Neuron (in vitro differentiated cells): ENCODE measurements around the gene PGRMC1.
"Not testable (repeated sequence)": the region's sequence is repeated elsewhere in the genome, so short reads cannot be mapped to it uniquely, and the experiment has no call there.

Source experiments
- H2AFZ ChIP-seq: one replicate; pipeline ENCODE4 v1.6.1; 2013; ENCODE audit warnings: low read depth, mild to moderate bottlenecking, inconsistent platforms, low read length, moderate library complexity
- H3K27me3 ChIP-seq: one replicate; pipeline ENCODE4 v1.6.1; 2013; ENCODE audit warnings: low read length; ENCODE audit not compliant: insufficient read depth
- H3K36me3 ChIP-seq: one replicate; pipeline ENCODE4 v1.6.1; 2013; ENCODE audit warnings: low read length; ENCODE audit not compliant: insufficient read depth
- H3K4me1 ChIP-seq: one replicate; pipeline ENCODE4 v1.6.1; 2013; ENCODE audit warnings: low read length; ENCODE audit not compliant: insufficient read depth
- H3K4me3 ChIP-seq: 2 replicates; pipeline ENCODE4 v1.5.1; 2013; ENCODE audit warnings: mild to moderate bottlenecking, low read length, moderate library complexity
- H3K9me3 ChIP-seq: one replicate; pipeline ENCODE4 v1.6.1; 2013; ENCODE audit warnings: low read length

PGRMC1 gene

GRCh38 chrX:119240356-119240755, 4.3 kb downstream of the PGRMC1 start:
- peaks cover 32% of the 10 kb centered on the region for H3K36me3 ChIP-seq
- H3K4me3 ChIP-seq = no peak overlapping the region
- peaks cover 15% of the 10 kb centered on the region for H3K4me1 ChIP-seq
- no peaks in the 10 kb centered on the region for H3K9me3 ChIP-seq
- no peak overlapping the region for H2AFZ ChIP-seq
- H3K27me3 ChIP-seq = no peaks in the 10 kb centered on the region

DNA sequence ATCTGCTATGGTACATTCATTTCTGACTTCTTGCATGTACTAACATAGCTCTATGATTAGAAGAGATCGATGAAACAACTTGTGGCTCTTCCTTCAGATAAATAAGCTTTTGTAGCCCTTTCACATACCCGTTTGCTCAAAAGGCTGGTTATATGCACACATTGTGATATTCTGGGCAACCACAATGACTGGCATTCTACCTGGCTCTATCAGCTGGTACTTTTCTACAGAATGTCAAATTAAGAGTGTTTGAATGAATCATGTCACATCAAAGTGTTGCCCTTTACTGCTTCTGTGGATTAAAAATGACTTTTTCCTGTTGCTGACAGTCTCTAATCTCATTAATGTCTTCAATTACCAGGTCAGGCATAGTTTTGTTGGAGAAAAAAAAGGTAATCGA, 11.6 kb downstream of the PGRMC1 start:
- Histone ChIP-seq H3K9me3 (no peaks in the 10 kb centered on the region), H3K4me3 (no peak overlapping the region), H3K4me1 (no peaks in the 10 kb centered on the region), H3K36me3 (peaks cover 18% of the 10 kb centered on the region), H3K27me3 (no peaks in the 10 kb centered on the region), H2AFZ (no peak overlapping the region)

- no peaks in the 10 kb centered on the region for H3K9me3 ChIP-seq
- H3K27me3 ChIP-seq = no peaks in the 10 kb centered on the region
- H3K4me1 ChIP-seq = no peaks in the 10 kb centered on the region
- H2AFZ ChIP-seq = no peak overlapping the region
- no peak overlapping the region for H3K4me3 ChIP-seq
- no peaks in the 10 kb centered on the region for H3K36me3 ChIP-seq
Observed at GRCh38 chrX:119249891-119250290, 13.8 kb downstream of the PGRMC1 start.

DNA sequence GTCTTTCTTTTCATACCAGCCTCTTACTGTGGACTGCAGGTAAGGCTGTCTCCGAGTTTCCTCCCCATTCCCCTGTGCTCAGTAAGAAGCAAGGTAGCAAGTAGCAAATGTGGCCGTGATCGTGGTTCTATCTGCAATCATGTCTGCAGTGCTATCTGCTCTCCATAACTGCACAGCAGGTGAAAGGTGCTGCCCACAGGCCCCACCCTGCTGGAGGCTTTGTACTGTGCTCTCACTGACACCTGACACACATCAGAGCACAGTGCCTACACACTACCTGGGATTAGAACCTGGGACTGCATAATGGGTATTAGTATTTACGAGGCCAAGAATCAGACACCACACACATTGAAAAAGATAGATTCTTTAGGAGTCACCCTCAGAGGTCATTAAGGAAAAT, 15.3 kb downstream of the PGRMC1 start:
- Histone ChIP-seq H3K27me3 (no peaks in the 10 kb centered on the region), H3K4me1 (no peaks in the 10 kb centered on the region), H3K36me3 (no peaks in the 10 kb centered on the region), H3K4me3 (no peak overlapping the region), H3K9me3 (no peaks in the 10 kb centered on the region), H2AFZ (no peak overlapping the region)

DNA sequence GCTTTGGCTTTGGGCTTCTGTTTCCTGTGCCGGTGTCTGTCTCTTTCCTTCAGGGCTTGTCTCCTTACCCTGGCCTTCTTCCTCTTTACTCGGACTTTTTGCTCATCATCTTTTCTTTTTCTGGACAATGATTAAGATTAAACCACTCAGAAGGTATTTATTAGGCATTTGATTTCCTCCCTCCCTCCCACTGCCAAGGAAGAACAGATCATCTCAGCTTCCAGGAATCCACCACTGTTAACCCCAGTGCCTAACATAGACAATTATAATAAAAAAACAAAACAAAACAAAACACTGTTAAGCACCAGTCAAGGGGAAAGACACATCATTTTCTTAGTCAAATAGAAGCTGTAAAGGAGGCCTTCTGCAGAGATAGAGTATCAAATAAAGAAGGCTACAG, 16.6 kb downstream of the PGRMC1 start:
- Histone ChIP-seq H3K4me3 (no peak overlapping the region), H3K36me3 (no peaks in the 10 kb centered on the region), H3K9me3 (no peaks in the 10 kb centered on the region), H2AFZ (no peak overlapping the region), H3K27me3 (peaks cover 3% of the 10 kb centered on the region), H3K4me1 (no peaks in the 10 kb centered on the region)

DNA sequence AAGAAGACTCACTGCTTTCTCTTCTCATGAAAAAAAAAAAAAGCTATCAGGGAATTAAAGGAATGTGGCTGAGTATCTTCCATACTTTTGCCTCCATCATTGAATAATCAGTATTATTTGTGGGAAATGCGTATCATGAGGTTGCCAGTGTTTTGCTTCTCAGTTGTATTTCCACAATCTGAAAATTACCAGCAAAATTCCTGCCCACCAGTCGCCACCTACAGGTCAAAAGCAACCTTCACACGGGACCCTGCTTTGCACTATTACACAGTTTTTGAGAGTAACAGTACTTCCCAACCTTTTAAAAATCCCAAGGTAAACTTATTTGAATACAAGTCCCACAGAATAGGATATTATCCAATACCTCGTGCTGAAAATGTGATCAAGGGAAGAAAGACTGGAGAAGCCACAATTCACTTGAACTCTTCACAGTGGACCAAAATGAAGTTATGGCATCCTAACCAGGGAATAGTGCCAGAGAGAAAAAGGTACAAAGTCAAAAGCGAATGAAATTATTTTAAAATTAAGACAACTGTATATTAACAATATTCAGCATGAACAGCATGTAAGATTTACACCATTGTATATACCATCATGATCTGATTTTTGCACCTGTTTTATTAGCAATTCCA, 30.4 kb downstream of the PGRMC1 start:
- no peaks in the 10 kb centered on the region for H3K36me3 ChIP-seq
- no peak overlapping the region for H3K4me3 ChIP-seq
- H2AFZ ChIP-seq = no peak overlapping the region
- H3K27me3 ChIP-seq = peaks cover 10% of the 10 kb centered on the region
- no peaks in the 10 kb centered on the region for H3K4me1 ChIP-seq
- no peaks in the 10 kb centered on the region for H3K9me3 ChIP-seq

DNA sequence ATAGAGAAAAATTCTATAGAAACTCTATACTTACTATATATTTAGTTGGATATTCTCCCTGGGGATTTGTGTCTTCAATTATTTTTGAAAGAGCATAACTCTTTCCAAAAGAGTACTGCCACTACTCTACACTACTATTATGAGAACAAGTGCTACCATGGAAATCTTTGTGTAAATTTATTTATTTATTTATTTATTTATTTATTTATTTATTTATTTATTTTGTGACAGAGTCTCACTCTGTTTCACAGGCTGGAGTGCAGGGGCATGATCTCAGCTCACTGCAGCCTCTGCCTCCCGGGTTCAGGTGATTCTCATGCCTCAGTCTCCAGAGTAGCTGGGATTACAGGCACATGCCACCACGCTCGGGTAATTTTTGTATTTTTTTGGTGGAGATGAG, 31.0 kb downstream of the PGRMC1 start:
- not testable (repeated sequence) for H2AFZ ChIP-seq, H3K36me3 ChIP-seq, H3K9me3 ChIP-seq, H3K4me1 ChIP-seq, H3K4me3 ChIP-seq
- H3K27me3 ChIP-seq = peaks cover 13% of the 10 kb centered on the region

DNA sequence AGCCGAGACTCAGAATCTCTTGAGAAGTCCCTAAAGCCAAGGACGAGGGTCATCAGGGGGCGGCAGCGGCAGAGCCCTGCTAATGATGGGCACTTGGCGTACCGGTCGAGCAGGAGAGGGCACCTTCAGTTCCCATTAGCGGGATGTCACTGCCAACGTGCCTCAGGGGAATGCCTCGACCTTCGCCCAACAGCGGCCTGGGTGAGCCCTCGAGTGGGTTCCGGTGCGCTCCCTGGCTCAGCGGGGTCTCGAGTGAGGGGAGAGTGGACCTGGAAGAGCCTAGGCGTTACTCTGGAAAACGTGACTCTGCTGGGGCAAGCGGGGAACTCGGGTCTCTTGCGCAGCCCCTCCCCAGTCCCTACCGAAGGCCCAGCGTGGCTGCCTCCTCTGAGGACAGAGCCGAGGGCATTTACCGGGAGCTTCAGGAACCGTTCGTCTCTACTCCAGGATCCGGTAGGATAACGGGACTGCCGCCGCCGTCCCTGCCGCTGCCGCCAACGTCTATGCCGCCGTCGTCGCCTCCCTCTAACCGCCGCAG, 36.9 kb downstream of the PGRMC1 start:
- Histone ChIP-seq H2AFZ (no peak overlapping the region), H3K4me3 (no peak overlapping the region), H3K36me3 (no peaks in the 10 kb centered on the region), H3K27me3 (peaks cover 36% of the 10 kb centered on the region), H3K4me1 (no peaks in the 10 kb centered on the region), H3K9me3 (peaks cover 3% of the 10 kb centered on the region)

DNA sequence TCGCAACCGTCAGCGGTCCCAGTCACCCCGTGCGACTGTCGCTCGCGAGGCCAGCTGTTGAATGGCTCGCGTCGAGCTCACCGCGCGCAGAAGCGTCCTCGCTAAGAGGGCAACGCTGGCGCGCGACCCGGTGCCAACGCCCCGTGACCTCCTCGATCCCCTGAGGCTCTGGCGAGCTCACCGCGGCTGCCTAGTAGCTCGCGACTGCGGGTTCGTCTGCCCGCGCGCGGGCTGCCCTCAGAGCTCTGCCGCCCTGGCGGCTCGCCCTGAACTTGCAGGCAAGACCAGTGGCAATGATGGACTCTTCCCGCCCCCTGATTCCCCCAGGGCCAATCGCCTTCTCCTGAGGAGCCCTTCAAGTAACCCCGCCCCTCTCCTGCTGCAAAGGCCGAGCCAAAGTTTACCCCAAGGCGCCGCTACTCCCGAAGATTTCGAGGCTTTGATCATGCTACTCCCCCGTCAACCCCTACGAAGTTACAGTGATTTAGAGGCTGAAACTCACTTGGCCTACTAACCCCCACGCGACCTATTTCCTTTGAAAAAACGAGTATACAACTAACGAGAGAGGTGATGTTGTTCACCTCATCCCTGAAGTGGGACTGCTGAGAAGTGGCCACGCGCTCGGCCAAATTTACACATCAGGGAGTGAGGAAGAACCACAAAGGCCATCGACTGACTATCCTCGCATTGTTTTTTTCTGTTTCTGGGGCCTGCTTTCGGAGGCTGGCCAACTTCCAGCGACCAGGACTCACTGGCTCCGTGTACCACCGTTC, 37.5 kb downstream of the PGRMC1 start:
- H3K4me3 ChIP-seq = no peak overlapping the region
- no peaks in the 10 kb centered on the region for H3K4me1 ChIP-seq
- H2AFZ ChIP-seq = no peak overlapping the region
- no peaks in the 10 kb centered on the region for H3K36me3 ChIP-seq
- peaks cover 33% of the 10 kb centered on the region for H3K27me3 ChIP-seq
- peaks cover 3% of the 10 kb centered on the region for H3K9me3 ChIP-seq

- peaks cover 11% of the 10 kb centered on the region for H3K27me3 ChIP-seq
- not testable (repeated sequence) for H3K36me3 ChIP-seq, H3K4me1 ChIP-seq, H3K4me3 ChIP-seq, H3K9me3 ChIP-seq, H2AFZ ChIP-seq
Observed at GRCh38 chrX:119282347-119282746, 46.3 kb downstream of the PGRMC1 start.

- Histone ChIP-seq H2AFZ (no peak overlapping the region), H3K36me3 (no peaks in the 10 kb centered on the region), H3K9me3 (no peaks in the 10 kb centered on the region)
Observed at GRCh38 chrX:119288890-119289393, 52.9 kb downstream of the PGRMC1 start.

DNA sequence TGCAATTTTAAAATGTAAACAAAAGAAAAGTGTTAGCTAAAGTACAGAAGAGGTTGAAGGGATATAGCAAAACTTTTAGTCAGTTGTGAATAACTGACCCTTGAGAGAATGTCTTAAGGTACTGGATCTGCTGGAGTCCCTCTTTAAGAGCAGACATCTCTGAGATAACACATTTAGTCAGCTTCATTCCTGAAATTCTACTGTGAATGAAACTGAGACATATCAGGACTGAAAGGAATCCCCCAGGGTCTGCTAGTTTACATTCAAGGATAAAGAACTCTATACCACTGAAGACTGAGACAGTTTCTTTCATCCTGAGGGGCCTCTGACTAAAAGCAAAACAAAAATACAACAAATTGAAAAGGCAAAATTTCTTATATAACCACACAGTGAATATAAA, 54.4 kb downstream of the PGRMC1 start:
- H3K4me1 ChIP-seq = no peaks in the 10 kb centered on the region
- no peaks in the 10 kb centered on the region for H3K36me3 ChIP-seq
- H2AFZ ChIP-seq = no peak overlapping the region
- no peaks in the 10 kb centered on the region for H3K9me3 ChIP-seq
- H3K27me3 ChIP-seq = peaks cover 4% of the 10 kb centered on the region
- no peak overlapping the region for H3K4me3 ChIP-seq

More at GRCh38 chrX:119288890-119289393, 52.9 kb downstream of the PGRMC1 start:
- Histone ChIP-seq H3K4me3 (no peak overlapping the region), H3K4me1 (no peaks in the 10 kb centered on the region), H3K27me3 (peaks cover 4% of the 10 kb centered on the region)

- H3K27me3 ChIP-seq, H3K9me3 ChIP-seq, H3K36me3 ChIP-seq: not testable (repeated sequence)
Observed at GRCh38 chrX:119291246-119291645, 55.2 kb downstream of the PGRMC1 start.

More at GRCh38 chrX:119291246-119291645, 55.2 kb downstream of the PGRMC1 start:
- not testable (repeated sequence) for H2AFZ ChIP-seq, H3K4me3 ChIP-seq, H3K4me1 ChIP-seq
